Immature natural killer cell (primary cell): ENCODE data around the gene KLHL40. TPM values are rescaled to one million over a fixed set of nuclear protein-coding genes. Genes with fewer than 3 reads are reported as not detected.

Experiments used
- DNase-seq, 3 donors: peaks; one replicate each; pipeline ENCODE4 v3.0.0; 2022; ENCODE audit warnings: mixed read lengths in 1 of 3
- H3K27ac Mint-ChIP-seq, 6 donors: one replicate each; pipeline ENCODE4 v1.8.0; 2020; ENCODE audit warnings: mixed read lengths in 6 of 6, mild to moderate bottlenecking in 5 of 6, inconsistent platforms in 4 of 6, moderate library complexity in 3 of 6
- H3K27me3 Mint-ChIP-seq, 3 donors: one replicate each; pipeline ENCODE4 v1.8.0; 2020 to 2021; ENCODE audit warnings: low read depth in 3 of 3, mild to moderate bottlenecking in 3 of 3, mixed read lengths in 3 of 3, moderate library complexity in 3 of 3, inconsistent platforms in 1 of 3
- H3K36me3 Mint-ChIP-seq, 3 donors: one replicate each; pipeline ENCODE4 v1.8.0; 2020; ENCODE audit warnings: mixed read lengths in 3 of 3, inconsistent platforms in 2 of 3, mild to moderate bottlenecking in 2 of 3
- H3K4me1 Mint-ChIP-seq, 2 donors: one replicate each; pipeline ENCODE4 v1.8.0; 2020; ENCODE audit warnings: inconsistent platforms in 2 of 2, mild to moderate bottlenecking in 2 of 2, mixed read lengths in 2 of 2, moderate library complexity in 1 of 2
- H3K4me3 Mint-ChIP-seq, 5 donors: one replicate each; pipeline ENCODE4 v1.8.0; 2020; ENCODE audit warnings: mild to moderate bottlenecking in 5 of 5, mixed read lengths in 5 of 5, inconsistent platforms in 3 of 5, moderate library complexity in 3 of 5
- H3K9me3 Mint-ChIP-seq, 6 donors: one replicate each; pipeline ENCODE4 v1.8.0; 2020; ENCODE audit warnings: mild to moderate bottlenecking in 6 of 6, mixed read lengths in 6 of 6, inconsistent platforms in 4 of 6, moderate library complexity in 3 of 6
- polyA plus RNA-seq, 3 donors: library from polyadenylated mRNA; unstranded; fragments of 300-500 nt; fragmentation: Illumina TruSeq; gene quantifications; one replicate each; pipeline ENCODE4 v1.2.3, GENCODE V29; 2021

KLHL40 gene
- polyA plus RNA-seq, 3 donors from 2014 or later: not detected

- Mint-ChIP-seq H3K4me1 (no peaks in the 10 kb centered on the region), H3K9me3 (peaks cover 0 to 4% (median 0%) of the 10 kb centered on the region in 6 donors), H3K4me3 (no peak overlapping the region), H3K27ac (no peak overlapping the region), H3K36me3 (no peaks in the 10 kb centered on the region), H3K27me3 (peaks cover 0 to 5% (median 2%) of the 10 kb centered on the region in 3 donors)
- no peak for DNase-seq
Measured at GRCh38 chr3:42730706-42731420, 45.5 kb downstream of the KLHL40 start.

- no peak for DNase-seq
- no peaks in the 10 kb centered on the region for H3K4me1 Mint-ChIP-seq
- no peak overlapping the region for H3K4me3 Mint-ChIP-seq
- H3K27ac Mint-ChIP-seq: no peak overlapping the region
- H3K36me3 Mint-ChIP-seq: no peaks in the 10 kb centered on the region
- peaks cover 0 to 5% (median 2%) of the 10 kb centered on the region in 3 donors for H3K27me3 Mint-ChIP-seq
- H3K9me3 Mint-ChIP-seq: peaks cover 0 to 2% (median 0%) of the 10 kb centered on the region in 6 donors
Measured at GRCh38 chr3:42731476-42732195, 46.3 kb downstream of the KLHL40 start.

GRCh38 chr3:42732196-42732828 is 47.0 kb downstream of the KLHL40 start:
- Mint-ChIP-seq H3K36me3 (no peaks in the 10 kb centered on the region), H3K9me3 (peaks cover 0 to 2% (median 0%) of the 10 kb centered on the region in 6 donors), H3K4me3 (no peak overlapping the region), H3K27ac (no peak overlapping the region), H3K4me1 (no peaks in the 10 kb centered on the region), H3K27me3 (peaks cover 0 to 5% (median 2%) of the 10 kb centered on the region in 3 donors)
- DNase-seq: no peak

- Mint-ChIP-seq H3K36me3 (no peaks in the 10 kb centered on the region), H3K27ac (no peak overlapping the region), H3K4me3 (no peak overlapping the region), H3K27me3 (peaks cover 0 to 7% (median 2%) of the 10 kb centered on the region in 3 donors), H3K9me3 (peaks cover 0 to 2% (median 0%) of the 10 kb centered on the region in 6 donors), H3K4me1 (no peaks in the 10 kb centered on the region)
- no peak for DNase-seq
Measured at GRCh38 chr3:42732829-42733459, 47.6 kb downstream of the KLHL40 start.

- no peak for DNase-seq
- Mint-ChIP-seq H3K4me3 (no peak overlapping the region), H3K36me3 (no peaks in the 10 kb centered on the region), H3K27ac (peak overlapping the region in 1 of 6 donors; percentile 34), H3K4me1 (no peaks in the 10 kb centered on the region), H3K27me3 (peaks cover 0 to 7% (median 4%) of the 10 kb centered on the region in 3 donors), H3K9me3 (peaks cover 0 to 2% (median 0%) of the 10 kb centered on the region in 6 donors)
Measured at GRCh38 chr3:42733501-42734262, 48.3 kb downstream of the KLHL40 start.

GRCh38 chr3:42734263-42734860 is 49.0 kb downstream of the KLHL40 start:
- Mint-ChIP-seq H3K27me3 (peaks cover 0 to 4% (median 4%) of the 10 kb centered on the region in 3 donors), H3K9me3 (peaks cover 0 to 2% (median 0%) of the 10 kb centered on the region in 6 donors), H3K36me3 (no peaks in the 10 kb centered on the region), H3K27ac (no peak overlapping the region), H3K4me1 (no peaks in the 10 kb centered on the region), H3K4me3 (no peak overlapping the region)
- DNase-seq: no peak

- Mint-ChIP-seq H3K4me3 (no peak overlapping the region), H3K27ac (peak overlapping the region in 1 of 6 donors; percentile 49), H3K9me3 (peaks cover 0 to 2% (median 0%) of the 10 kb centered on the region in 6 donors), H3K36me3 (no peaks in the 10 kb centered on the region), H3K4me1 (no peaks in the 10 kb centered on the region), H3K27me3 (peaks cover 0 to 4% (median 2%) of the 10 kb centered on the region in 3 donors)
- no peak for DNase-seq
Measured at GRCh38 chr3:42735019-42735418, 49.7 kb downstream of the KLHL40 start.

- Mint-ChIP-seq H3K27me3 (peaks cover 0 to 4% (median 2%) of the 10 kb centered on the region in 3 donors), H3K4me1 (no peaks in the 10 kb centered on the region), H3K4me3 (no peak overlapping the region), H3K27ac (no peak overlapping the region), H3K9me3 (peaks cover 0 to 2% (median 0%) of the 10 kb centered on the region in 6 donors), H3K36me3 (no peaks in the 10 kb centered on the region)
- no peak for DNase-seq
Measured at GRCh38 chr3:42735615-42736014, 50.3 kb downstream of the KLHL40 start.

GRCh38 chr3:42736081-42736480 is 50.7 kb downstream of the KLHL40 start:
- H3K36me3 Mint-ChIP-seq: no peaks in the 10 kb centered on the region
- DNase-seq: no peak
- no peak overlapping the region for H3K27ac Mint-ChIP-seq
- no peaks in the 10 kb centered on the region for H3K4me1 Mint-ChIP-seq
- peaks cover 0 to 4% (median 2%) of the 10 kb centered on the region in 3 donors for H3K27me3 Mint-ChIP-seq
- H3K9me3 Mint-ChIP-seq: peaks cover 0 to 2% (median 0%) of the 10 kb centered on the region in 6 donors
- H3K4me3 Mint-ChIP-seq: no peak overlapping the region

- Mint-ChIP-seq H3K4me3 (no peak overlapping the region), H3K9me3 (peaks cover 0 to 2% (median 0%) of the 10 kb centered on the region in 6 donors), H3K27ac (no peak overlapping the region), H3K27me3 (peaks cover 0 to 6% (median 2%) of the 10 kb centered on the region in 3 donors), H3K4me1 (no peaks in the 10 kb centered on the region), H3K36me3 (no peaks in the 10 kb centered on the region)
- no peak for DNase-seq
Measured at GRCh38 chr3:42736531-42736930, 51.2 kb downstream of the KLHL40 start.

GRCh38 chr3:42739401-42740158 is 54.2 kb downstream of the KLHL40 start:
- H3K4me1 Mint-ChIP-seq: no peaks in the 10 kb centered on the region
- H3K9me3 Mint-ChIP-seq: peaks cover 0 to 2% (median 0%) of the 10 kb centered on the region in 6 donors
- H3K27ac Mint-ChIP-seq: no peak overlapping the region
- no peaks in the 10 kb centered on the region for H3K36me3 Mint-ChIP-seq
- no peak for DNase-seq
- peaks cover 0 to 4% (median 2%) of the 10 kb centered on the region in 3 donors for H3K27me3 Mint-ChIP-seq
- no peak overlapping the region for H3K4me3 Mint-ChIP-seq

- DNase-seq: no peak
- Mint-ChIP-seq H3K27me3 (peaks cover 0 to 4% (median 2%) of the 10 kb centered on the region in 3 donors), H3K9me3 (peaks cover 0 to 1% (median 0%) of the 10 kb centered on the region in 6 donors), H3K27ac (no peak overlapping the region), H3K36me3 (no peaks in the 10 kb centered on the region), H3K4me3 (no peak overlapping the region), H3K4me1 (no peaks in the 10 kb centered on the region)
Measured at GRCh38 chr3:42741796-42742195, 56.5 kb downstream of the KLHL40 start.
